HG03159 (cell line): ENCODE data around the gene ZNF324B.
"Not testable (repeated sequence)": the region's sequence is repeated elsewhere in the genome, so short reads cannot be mapped to it uniquely, and the experiment has no call there.

ENCODE experiments used
- ATAC-seq: cut with Tn5 transposase; IDR thresholded peaks from one replicate; pipeline ENCODE4 v1.9.1; 2021; ENCODE audit warnings: mild to moderate bottlenecking, moderate library complexity; ENCODE audit not compliant: unreplicated experiment

ZNF324B gene

GRCh38 chr19:58451358-58452101 lies at the start of gene ZNF324B:
TSS of gene ZNF324B (plus strand) at chr19:58451622. CDS start at chr19:58453702, 2,080 bp downstream.
- ATAC-seq = peak; percentile 91

- ATAC-seq = no peak
Observed at GRCh38 chr19:58401840-58402421, 49.5 kb upstream of the ZNF324B start.

GRCh38 chr19:58403920-58404478 lies 47.4 kb upstream of the ZNF324B start:
- ATAC-seq = not testable (repeated sequence)

GRCh38 chr19:58406818-58407657 lies 44.4 kb upstream of the ZNF324B start:
- no peak for ATAC-seq

GRCh38 chr19:58407658-58408151 lies 43.7 kb upstream of the ZNF324B start:
- peak; percentile 14 for ATAC-seq

- peak; percentile 89 for ATAC-seq
Observed at GRCh38 chr19:58408152-58409009, 43.0 kb upstream of the ZNF324B start, which contains the start of gene ZNF584. TSS of gene ZNF584 (plus strand) at chr19:58408649. CDS start at chr19:58409148, 499 bp downstream.

- ATAC-seq = no peak
Observed at GRCh38 chr19:58409010-58409790, 42.2 kb upstream of the ZNF324B start.

- ATAC-seq = no peak
Observed at GRCh38 chr19:58416604-58417003, 34.8 kb upstream of the ZNF324B start.

GRCh38 chr19:58417071-58417470 lies 34.4 kb upstream of the ZNF324B start:
- no peak for ATAC-seq

GRCh38 chr19:58428617-58429016 lies 22.8 kb upstream of the ZNF324B start:
- no peak for ATAC-seq

- no peak for ATAC-seq
Observed at GRCh38 chr19:58429745-58430144, 21.7 kb upstream of the ZNF324B start.

GRCh38 chr19:58434217-58434616 lies 17.2 kb upstream of the ZNF324B start:
- no peak for ATAC-seq

GRCh38 chr19:58439576-58440554 lies 11.6 kb upstream of the ZNF324B start, which contains the start of gene ZNF132:
TSS of gene ZNF132 (minus strand) at chr19:58440153. CDS start at chr19:58439821, 332 bp downstream.
- ATAC-seq = peak; percentile 94

GRCh38 chr19:58440556-58440955 lies 10.9 kb upstream of the ZNF324B start:
- ATAC-seq = no peak

- not testable (repeated sequence) for ATAC-seq
Observed at GRCh38 chr19:58442986-58443385, 8.4 kb upstream of the ZNF324B start.

- ATAC-seq = not testable (repeated sequence)
Observed at GRCh38 chr19:58448860-58449259, 2.6 kb upstream of the ZNF324B start.

GRCh38 chr19:58449980-58450379 lies 1.4 kb upstream of the ZNF324B start:
- ATAC-seq = not testable (repeated sequence)

GRCh38 chr19:58450856-58451357 lies 515 bp upstream of the ZNF324B start:
- peak; percentile 12 for ATAC-seq
